Rectal smooth muscle tissue (tissue), 1 donor: ENCODE measurements around the gene ARL11.

Experiments
- H3K27ac ChIP-seq: one replicate; pipeline ENCODE4 v1.7.0; 2013; ENCODE audit warnings: low read depth, low read length, inconsistent platforms
- H3K27me3 ChIP-seq: one replicate; pipeline ENCODE4 v1.7.0; 2013; ENCODE audit warnings: low read length; ENCODE audit not compliant: control insufficient read depth, insufficient read depth
- H3K36me3 ChIP-seq: one replicate; pipeline ENCODE4 v1.7.0; 2013; ENCODE audit warnings: low read length; ENCODE audit not compliant: control insufficient read depth, insufficient read depth
- H3K4me1 ChIP-seq: one replicate; pipeline ENCODE4 v1.7.0; 2013; ENCODE audit warnings: low read length; ENCODE audit not compliant: control insufficient read depth, insufficient read depth
- H3K4me3 ChIP-seq: one replicate; pipeline ENCODE4 v1.7.0; 2013; ENCODE audit warnings: low read length
- H3K9ac ChIP-seq: one replicate; pipeline ENCODE4 v1.7.0; 2013; ENCODE audit warnings: low read length

Gene ARL11

DNA sequence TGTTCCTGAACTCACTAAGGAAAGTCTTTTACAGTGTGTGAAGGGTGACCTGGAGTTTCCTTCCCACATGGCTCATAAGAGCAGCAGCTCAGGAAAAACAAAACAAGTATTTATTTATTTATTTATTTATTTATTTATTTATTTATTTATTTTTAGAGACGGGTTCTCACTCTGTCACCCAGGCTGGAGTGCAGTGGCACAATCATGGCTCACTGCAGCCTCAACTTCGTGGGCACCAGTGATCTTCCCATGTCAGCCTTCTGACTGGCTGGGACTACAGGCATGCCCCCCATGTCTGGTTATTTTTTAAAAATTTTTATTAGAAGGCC lies 10.4 kb downstream of the ARL11 start:
- no peaks in the 10 kb centered on the region for H3K4me1 ChIP-seq
- H3K27ac ChIP-seq = no peak overlapping the region
- H3K27me3 ChIP-seq = no peaks in the 10 kb centered on the region
- no peaks in the 10 kb centered on the region for H3K36me3 ChIP-seq
- no peak overlapping the region for H3K9ac ChIP-seq
- no peak overlapping the region for H3K4me3 ChIP-seq

DNA sequence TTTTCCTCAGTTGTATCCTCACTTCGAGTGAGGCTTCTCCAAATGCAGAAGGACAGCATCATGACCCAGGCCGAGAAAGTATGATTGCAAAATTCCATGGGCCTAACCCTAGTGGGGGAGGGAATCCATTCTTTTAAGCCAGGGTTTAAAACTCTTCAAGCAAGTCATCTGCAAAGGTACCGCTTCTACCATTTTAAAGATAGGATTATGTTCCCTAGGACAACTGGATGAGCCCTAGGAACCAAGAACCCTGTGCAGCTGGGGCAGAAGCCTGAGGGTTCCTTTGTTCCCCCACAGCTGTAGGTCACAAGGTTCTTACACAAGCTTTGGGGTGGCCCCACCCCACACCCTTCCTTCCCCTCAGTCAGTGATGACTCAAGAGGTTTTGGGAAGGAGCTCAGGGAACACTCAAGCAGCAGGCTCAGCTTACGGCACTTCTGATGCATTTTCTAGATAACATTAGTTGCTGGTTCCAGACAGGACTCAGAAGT lies 13.5 kb downstream of the ARL11 start:
- H3K36me3 ChIP-seq = no peaks in the 10 kb centered on the region
- H3K9ac ChIP-seq = no peak overlapping the region
- no peaks in the 10 kb centered on the region for H3K4me1 ChIP-seq
- H3K27ac ChIP-seq = no peak overlapping the region
- H3K27me3 ChIP-seq = no peaks in the 10 kb centered on the region
- no peak overlapping the region for H3K4me3 ChIP-seq

DNA sequence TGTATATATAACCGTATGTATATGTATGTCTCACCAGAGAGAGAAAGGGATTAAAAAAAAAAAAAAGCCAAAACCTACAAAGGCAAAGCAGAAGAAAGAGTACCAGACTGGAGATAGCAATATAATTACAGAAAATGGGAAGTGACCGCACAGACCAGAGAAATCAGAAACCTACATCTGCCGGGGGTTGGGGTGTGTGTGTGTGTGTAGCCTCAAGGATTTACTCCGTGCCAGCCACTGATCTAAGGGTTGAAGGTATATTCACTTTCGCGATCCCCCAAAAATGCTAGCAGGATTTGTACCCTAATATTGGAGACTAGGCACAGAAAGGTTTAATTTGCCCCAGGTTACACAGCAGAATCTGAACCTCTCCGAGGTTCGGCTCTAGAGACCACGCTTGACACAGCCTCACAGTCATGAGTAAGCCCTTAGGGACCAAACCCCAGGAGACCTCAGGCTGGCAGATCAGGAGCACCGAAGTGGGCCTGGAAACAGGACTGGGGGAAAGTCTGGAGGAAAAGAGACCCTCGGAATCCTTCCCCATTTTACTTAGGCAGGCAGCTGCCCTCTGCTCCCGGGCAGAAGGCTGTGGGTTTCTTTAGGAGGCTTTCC lies 14.8 kb downstream of the ARL11 start:
- H3K27me3 ChIP-seq = no peaks in the 10 kb centered on the region
- H3K4me3 ChIP-seq = no peak overlapping the region
- H3K36me3 ChIP-seq = no peaks in the 10 kb centered on the region
- no peak overlapping the region for H3K27ac ChIP-seq
- no peaks in the 10 kb centered on the region for H3K4me1 ChIP-seq
- H3K9ac ChIP-seq = no peak overlapping the region

DNA sequence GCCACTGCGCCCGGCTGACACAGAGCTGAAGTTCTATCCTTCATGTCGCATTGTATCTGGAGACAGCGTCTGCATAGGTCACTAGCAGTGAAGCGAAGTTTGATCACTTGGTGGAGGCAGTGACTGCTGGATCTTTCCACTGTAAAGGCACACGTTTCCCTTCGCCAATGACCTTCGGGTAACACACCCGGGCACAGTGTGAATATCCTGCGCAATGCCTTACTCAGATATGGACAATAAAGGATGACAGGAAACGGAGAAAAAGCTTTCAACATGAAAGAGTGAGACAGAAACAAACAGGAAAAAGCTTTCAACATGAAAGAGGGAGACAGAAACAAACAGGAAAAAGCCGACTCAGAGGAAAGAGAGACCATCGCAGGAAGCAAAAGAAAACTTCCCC lies 17.1 kb downstream of the ARL11 start:
- H3K27me3 ChIP-seq = no peaks in the 10 kb centered on the region
- no peaks in the 10 kb centered on the region for H3K4me1 ChIP-seq
- no peak overlapping the region for H3K4me3 ChIP-seq
- no peaks in the 10 kb centered on the region for H3K36me3 ChIP-seq
- no peak overlapping the region for H3K27ac ChIP-seq
- no peak overlapping the region for H3K9ac ChIP-seq

DNA sequence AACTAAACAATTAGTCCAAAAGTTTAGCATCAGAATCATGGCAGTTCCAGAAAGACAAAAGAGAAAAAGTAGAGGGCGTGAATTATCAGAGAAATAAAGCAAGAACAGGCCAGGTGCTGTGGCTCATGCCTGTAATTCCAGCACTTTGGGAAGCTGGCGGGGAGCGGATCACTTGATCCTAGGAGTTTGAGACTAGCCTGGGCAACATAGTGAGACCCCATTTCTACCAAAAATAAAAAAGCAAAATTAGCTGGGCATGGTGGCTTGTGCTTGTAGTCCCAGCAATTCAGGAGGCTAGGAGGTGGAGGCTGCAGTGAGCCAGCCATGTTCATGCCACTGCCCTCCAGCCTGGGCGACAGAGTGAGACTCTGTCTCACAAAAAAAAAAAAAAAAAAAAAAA lies 18.4 kb downstream of the ARL11 start:
- Histone ChIP-seq H3K27me3 (no peaks in the 10 kb centered on the region), H3K27ac (no peak overlapping the region), H3K4me3 (no peak overlapping the region), H3K9ac (no peak overlapping the region), H3K36me3 (no peaks in the 10 kb centered on the region), H3K4me1 (no peaks in the 10 kb centered on the region)

DNA sequence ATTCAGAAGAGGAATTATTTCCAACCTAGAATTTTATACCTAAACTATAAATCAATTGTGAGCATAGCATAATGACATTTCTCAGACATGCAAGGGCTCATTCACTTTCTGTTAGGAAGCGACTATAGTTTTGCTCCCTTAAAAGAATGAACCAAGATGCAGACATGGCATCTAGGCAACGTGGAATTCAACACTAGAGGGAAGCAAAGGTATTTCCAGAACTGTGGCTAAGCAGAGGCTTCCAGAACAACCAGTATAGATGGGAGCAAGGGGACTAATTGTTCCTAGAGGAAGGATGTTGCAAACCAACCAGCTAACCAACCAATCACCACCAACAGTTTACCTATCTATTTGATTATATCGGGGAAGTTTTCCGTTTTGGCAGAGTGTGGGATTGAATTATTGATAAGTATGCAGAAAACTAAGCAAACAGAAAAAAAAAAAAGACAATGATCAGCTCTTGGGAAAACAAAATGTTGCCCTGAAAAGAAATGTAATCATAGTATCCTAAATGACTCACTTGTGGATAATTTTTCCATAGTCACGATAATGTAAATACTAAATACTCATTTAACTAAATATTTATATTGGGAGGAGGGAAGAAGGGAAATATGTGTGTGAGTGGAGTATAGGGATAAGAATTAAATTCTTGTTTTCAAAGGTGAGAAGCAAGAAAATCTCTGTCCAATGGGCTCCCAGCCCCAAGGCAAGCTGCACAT lies 21.1 kb downstream of the ARL11 start:
- Histone ChIP-seq H3K4me1 (no peaks in the 10 kb centered on the region), H3K4me3 (no peak overlapping the region), H3K27me3 (no peaks in the 10 kb centered on the region), H3K9ac (no peak overlapping the region), H3K36me3 (no peaks in the 10 kb centered on the region), H3K27ac (no peak overlapping the region)

DNA sequence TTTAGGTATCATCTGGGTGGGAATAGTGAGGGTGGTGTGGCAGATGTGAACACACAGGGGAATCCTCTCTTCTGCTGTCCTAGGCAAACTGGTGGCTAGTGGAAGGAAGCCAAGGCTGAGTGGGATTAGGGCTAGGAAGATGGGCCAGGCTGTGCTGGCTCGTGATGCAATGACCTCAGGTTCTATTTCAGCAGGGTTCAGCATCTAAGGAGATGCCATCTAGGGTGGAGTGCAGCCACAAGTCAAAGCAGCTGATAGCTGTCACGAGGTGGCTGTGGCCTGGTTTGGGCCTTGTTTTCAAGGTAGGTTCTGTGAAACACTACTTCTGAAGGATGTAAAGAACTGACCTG lies 21.6 kb downstream of the ARL11 start:
- no peaks in the 10 kb centered on the region for H3K27me3 ChIP-seq
- H3K4me1 ChIP-seq = no peaks in the 10 kb centered on the region
- H3K36me3 ChIP-seq = no peaks in the 10 kb centered on the region
- H3K9ac ChIP-seq = no peak overlapping the region
- no peak overlapping the region for H3K27ac ChIP-seq
- no peak overlapping the region for H3K4me3 ChIP-seq

DNA sequence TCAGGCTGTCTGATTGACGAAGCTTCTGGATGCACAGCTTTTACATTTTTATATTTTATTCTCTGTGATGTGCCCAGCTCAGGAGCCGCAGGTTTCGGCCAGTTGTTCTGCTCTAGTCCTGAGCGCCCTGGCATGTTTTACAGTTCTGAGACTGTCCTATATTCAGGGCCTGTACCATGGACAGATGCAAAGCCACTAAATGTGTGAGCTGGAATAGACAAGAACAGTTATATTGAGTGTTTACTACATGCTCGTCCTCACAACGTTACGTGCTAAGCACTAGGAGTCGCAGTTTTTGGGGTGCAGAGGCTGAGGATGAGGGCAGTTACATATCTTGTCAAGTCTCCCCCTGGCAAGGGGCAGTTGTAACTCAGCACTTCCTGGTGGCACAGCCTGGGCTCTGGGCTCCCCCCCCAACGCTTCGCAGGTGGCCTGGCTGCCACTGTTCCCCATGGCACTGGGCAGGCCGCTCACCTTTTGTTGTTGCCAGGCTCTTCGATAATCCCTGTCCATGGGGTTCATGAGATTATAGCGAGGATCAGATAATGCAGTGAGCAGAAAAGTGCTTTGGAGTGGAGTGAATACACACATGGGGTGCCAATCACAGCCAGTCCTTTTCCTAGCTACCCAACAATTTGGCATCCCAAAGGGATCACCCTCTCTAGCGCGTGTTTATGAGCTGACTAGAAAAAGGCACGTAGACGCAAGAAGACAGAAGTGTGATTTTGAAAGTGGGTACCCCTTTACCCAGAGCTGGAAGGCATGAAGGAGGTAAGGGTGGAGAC lies 23.5 kb downstream of the ARL11 start:
- Histone ChIP-seq H3K27me3 (no peaks in the 10 kb centered on the region), H3K9ac (no peak overlapping the region), H3K36me3 (no peaks in the 10 kb centered on the region), H3K4me3 (no peak overlapping the region), H3K4me1 (no peaks in the 10 kb centered on the region), H3K27ac (no peak overlapping the region)

DNA sequence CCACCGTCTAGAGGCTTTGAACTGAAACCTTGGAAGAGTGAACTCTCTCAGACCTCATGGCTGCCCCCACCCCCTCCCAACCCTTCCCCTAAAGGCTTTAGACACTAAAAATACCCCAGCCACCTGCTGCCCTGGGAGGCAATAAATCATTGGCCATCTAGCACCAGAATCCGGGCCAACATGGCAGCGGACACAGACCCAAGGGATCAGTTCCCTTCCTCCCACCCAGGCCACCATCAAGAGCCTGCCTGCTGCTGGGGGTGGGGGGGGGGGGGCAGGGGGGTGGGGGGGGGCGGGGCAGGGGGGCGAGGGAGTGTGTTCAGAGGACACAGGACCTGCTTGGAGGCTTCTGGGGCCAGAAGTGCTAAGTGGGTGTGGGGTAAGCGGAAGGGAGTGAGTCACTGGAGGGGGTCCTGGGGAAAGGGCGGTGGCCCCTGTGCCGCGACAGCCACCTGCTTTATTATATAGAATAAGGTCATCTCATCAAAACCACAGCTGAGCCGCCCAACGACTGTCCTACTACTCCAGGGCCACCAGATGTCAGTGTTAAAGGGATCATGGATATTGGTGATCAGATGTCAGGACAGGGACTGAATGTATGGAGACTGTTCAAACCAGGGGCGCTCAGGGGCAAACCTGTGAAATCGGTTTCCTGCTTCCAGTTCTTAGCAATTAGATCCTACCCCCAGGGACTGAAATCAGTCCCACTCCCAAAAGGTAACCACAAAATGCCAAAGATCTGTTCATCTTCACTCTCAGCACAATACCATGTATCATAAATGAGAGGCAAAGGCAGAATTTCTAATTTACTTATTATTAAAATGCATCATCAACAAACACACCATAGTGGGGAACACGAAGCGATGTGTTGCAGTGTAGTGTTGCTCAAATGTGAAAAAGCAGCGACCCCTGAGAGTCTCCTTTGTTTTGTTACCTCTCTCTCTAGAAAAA lies 24.3 kb downstream of the ARL11 start:
- no peak overlapping the region for H3K27ac ChIP-seq
- no peaks in the 10 kb centered on the region for H3K4me1 ChIP-seq
- H3K4me3 ChIP-seq = no peak overlapping the region
- no peak overlapping the region for H3K9ac ChIP-seq
- no peaks in the 10 kb centered on the region for H3K36me3 ChIP-seq
- H3K27me3 ChIP-seq = no peaks in the 10 kb centered on the region

DNA sequence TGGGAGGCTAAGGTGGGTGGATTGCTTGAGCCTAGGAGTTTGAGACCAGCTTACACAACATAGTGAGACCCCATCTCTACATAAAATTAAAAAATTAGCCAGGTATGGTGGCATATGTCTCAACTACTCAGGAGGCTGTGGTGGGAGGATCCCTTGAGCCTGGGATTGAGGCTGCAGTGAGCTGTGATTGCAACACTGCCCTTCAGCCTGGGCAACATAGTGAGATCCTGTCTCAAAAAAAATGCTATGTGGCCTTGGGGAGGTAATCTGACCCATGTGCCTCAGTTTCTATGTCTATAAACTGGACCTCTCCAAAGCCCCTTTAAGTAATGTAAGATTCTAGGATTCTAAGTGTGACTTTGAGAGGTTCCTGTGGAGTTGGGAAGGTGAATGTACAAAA lies 25.2 kb downstream of the ARL11 start:
- Histone ChIP-seq H3K4me3 (no peak overlapping the region), H3K9ac (no peak overlapping the region), H3K27me3 (no peaks in the 10 kb centered on the region), H3K36me3 (no peaks in the 10 kb centered on the region), H3K27ac (no peak overlapping the region), H3K4me1 (no peaks in the 10 kb centered on the region)

DNA sequence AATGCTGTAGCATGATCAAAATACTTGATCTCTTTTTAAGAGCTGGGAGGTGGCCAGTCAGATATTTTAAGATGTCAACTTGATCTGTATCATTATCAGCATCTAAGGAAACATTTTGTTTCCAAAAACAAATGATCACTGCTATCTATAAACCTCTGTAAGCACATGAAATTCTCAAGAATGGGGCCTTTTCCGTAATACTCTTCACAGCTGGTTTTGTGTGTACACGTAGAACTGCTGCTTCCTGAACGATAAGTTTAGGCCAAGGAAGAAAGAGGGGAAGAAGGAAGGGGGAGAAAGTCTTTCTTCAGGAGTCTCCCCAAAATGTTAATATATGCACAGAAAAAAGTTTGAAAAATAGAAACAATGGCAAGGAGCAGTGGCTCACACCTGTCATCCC lies 25.7 kb downstream of the ARL11 start:
- no peaks in the 10 kb centered on the region for H3K4me1 ChIP-seq
- no peak overlapping the region for H3K9ac ChIP-seq
- H3K27ac ChIP-seq = no peak overlapping the region

DNA sequence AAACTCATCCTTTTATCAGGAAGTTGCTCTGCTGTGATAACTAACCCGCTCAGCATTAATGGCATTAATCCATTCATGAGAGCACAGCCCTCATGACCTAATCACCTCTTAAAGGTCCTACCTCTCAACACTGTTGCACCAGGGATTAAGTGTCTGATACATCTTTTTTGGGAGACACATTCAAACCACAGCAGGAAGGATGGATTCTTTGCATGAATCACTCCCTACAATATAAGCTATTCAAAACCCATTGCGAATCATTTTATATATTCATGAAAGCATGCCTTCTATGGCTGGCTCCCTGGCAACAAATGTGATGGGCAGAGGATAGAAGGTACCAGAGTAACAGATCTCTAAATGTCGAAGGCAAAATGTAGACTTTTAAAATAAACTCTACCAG lies 27.6 kb downstream of the ARL11 start:
- H3K27ac ChIP-seq = no peak overlapping the region

More for the DNA sequence above, 25.7 kb downstream of the ARL11 start:
- no peak overlapping the region for H3K4me3 ChIP-seq
- no peaks in the 10 kb centered on the region for H3K36me3 ChIP-seq
- H3K27me3 ChIP-seq = no peaks in the 10 kb centered on the region

More for the DNA sequence above, 27.6 kb downstream of the ARL11 start:
- Histone ChIP-seq H3K9ac (no peak overlapping the region), H3K36me3 (no peaks in the 10 kb centered on the region), H3K4me3 (no peak overlapping the region), H3K4me1 (no peaks in the 10 kb centered on the region), H3K27me3 (no peaks in the 10 kb centered on the region)
